ENCODE results near the gene WDR46.

Gene WDR46

DNA sequence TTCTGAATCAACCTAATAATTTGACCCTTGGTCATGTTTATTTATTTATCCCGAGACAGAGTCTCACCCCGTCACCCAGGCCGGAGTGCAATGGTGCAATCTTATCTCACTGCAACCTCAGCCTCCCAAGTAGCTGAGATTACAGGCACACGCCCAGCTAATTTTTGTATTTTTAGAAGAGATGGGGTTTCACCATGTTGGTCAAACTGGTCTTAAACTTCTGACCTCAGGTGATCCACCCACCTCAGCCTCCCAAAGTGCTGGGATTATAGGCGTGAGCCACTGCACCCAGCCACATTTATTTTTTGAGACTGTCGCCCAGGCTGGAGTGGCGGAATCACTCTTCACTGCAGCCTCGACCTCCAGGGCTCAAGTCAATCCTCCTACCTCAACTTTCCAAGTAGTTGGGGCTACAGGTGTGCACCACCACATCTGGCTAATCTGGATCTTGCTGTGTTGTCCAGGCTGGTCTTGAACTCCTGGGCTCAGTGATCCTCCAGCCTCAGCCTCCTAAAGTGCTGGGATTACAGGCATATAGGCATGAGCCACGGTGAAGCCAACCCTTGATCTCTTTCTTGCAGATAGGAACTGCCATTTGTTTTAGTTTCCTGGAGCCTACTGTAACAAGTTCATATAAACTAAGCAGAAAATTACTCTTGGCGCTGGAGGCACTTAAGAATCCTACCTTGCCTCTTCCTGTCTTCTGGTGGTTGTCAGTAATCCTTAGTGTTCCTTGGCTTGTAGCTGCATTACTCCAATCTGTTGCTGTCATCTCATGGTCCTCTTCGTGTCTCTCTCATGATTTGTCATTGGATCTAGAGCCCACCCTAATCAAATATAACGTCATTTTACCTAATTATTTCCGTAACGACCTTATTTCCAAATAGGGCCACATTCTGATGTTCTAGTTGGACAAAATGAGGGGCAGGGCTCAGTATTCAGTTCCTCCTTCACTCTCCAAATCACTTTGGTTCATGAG, 14.8 kb downstream of the WDR46 start:
- DNase-seq = no peak
- Histone ChIP-seq H3K27ac (ENCODE audit: low read length) (no peak overlapping the region), H3F3A (ENCODE audit: insufficient read depth, low read length) (peaks cover 64% of the 10 kb centered on the region), H4K20me1 (ENCODE audit: insufficient read depth, low read length) (peaks cover 25% of the 10 kb centered on the region), H2AFZ (ENCODE audit: low read length) (no peak overlapping the region), H3K4me2 (ENCODE audit: low read depth, low read length) (peak overlapping the region; percentile 71; the same call in 1 of the 2 replicates), H3K9me3 (replicated peaks; ENCODE audit: insufficient read depth, low read length) (no peaks in the 10 kb centered on the region), H3K4me1 (ENCODE audit: low read length) (peaks cover 9% of the 10 kb centered on the region), H3K79me2 (ENCODE audit: low read length) (peaks cover 60% of the 10 kb centered on the region), H3K4me3 (ENCODE audit: low read length) (no peak overlapping the region), H3K27me3 (replicated peaks; ENCODE audit: insufficient read depth, low read length) (no peaks in the 10 kb centered on the region), H3K9me2 (replicated peaks; ENCODE audit: insufficient read depth, low read length) (no peaks in the 10 kb centered on the region), H3K9ac (ENCODE audit: low read length) (no peak overlapping the region), H3K36me3 (replicated peaks; ENCODE audit: insufficient read depth, low read length) (peaks cover 7% of the 10 kb centered on the region; the same call in 1 of the 2 replicates)
- no peak for TF ChIP-seq EZH2phosphoT487 (IDR thresholded peaks at IDR 0.05; ENCODE audit: low read length)
- TF ChIP-seq, protein P1, sequence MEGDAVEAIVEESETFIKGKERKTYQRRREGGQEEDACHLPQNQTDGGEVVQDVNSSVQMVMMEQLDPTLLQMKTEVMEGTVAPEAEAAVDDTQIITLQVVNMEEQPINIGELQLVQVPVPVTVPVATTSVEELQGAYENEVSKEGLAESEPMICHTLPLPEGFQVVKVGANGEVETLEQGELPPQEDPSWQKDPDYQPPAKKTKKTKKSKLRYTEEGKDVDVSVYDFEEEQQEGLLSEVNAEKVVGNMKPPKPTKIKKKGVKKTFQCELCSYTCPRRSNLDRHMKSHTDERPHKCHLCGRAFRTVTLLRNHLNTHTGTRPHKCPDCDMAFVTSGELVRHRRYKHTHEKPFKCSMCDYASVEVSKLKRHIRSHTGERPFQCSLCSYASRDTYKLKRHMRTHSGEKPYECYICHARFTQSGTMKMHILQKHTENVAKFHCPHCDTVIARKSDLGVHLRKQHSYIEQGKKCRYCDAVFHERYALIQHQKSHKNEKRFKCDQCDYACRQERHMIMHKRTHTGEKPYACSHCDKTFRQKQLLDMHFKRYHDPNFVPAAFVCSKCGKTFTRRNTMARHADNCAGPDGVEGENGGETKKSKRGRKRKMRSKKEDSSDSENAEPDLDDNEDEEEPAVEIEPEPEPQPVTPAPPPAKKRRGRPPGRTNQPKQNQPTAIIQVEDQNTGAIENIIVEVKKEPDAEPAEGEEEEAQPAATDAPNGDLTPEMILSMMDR (IDR thresholded peaks at IDR 0.05; ENCODE audit: low read length) = no peak
- no peak for TF ChIP-seq EZH2 (optimal IDR thresholded peaks at IDR 0.05; ENCODE audit: low read depth, low read length)

DNA sequence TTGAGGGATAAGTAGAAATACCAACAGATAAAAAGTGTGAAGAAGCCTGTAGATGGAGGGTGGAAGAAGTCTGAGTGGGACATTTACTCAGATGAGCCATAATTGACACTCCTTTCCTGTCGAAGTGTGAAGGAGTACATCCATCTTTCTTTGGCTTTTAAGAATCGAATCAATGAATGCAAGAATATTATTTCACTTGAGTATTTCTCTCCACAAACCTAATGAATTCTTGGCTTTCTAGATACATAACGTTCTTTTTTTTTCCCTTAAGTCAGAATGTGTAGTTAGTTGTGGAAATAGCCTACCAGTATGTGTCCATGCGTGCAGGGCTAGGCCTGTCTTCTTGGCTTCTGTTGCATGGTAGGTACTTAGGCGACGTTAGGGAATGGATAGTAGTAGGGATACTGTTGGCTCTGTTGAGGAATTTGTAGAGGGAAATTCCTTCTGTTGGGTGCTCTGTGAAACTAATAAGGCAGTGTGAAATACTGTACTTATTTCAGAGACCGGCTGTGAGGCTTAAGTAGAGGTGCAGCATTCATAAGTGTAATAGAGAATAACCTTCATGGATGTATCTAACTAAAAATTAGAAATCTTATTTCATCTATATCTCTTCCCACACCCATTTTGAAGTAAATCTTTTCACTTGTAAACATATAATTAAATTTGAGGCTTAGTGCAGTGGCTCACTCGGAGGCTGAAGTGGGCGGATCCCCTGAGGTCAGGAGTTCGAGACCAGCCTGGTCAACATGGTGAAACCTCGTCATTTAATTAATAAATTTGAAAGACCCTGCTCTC, 15.7 kb downstream of the WDR46 start:
- Histone ChIP-seq H3K27me3 (replicated peaks; ENCODE audit: insufficient read depth, low read length) (no peaks in the 10 kb centered on the region), H3K9me3 (replicated peaks; ENCODE audit: insufficient read depth, low read length) (no peaks in the 10 kb centered on the region), H3K36me3 (replicated peaks; ENCODE audit: insufficient read depth, low read length) (peaks cover 7% of the 10 kb centered on the region; the same call in 1 of the 2 replicates), H3K27ac (ENCODE audit: low read length) (peak overlapping the region; percentile 65; the same call in 1 of the 2 replicates), H3F3A (ENCODE audit: insufficient read depth, low read length) (peaks cover 62% of the 10 kb centered on the region), H3K79me2 (ENCODE audit: low read length) (peaks cover 60% of the 10 kb centered on the region), H3K9me2 (replicated peaks; ENCODE audit: insufficient read depth, low read length) (no peaks in the 10 kb centered on the region), H3K4me2 (ENCODE audit: low read depth, low read length) (peak overlapping the region; percentile 71), H4K20me1 (ENCODE audit: insufficient read depth, low read length) (peaks cover 25% of the 10 kb centered on the region), H3K9ac (ENCODE audit: low read length) (peak overlapping the region; percentile 93), H3K4me1 (ENCODE audit: low read length) (peaks cover 9% of the 10 kb centered on the region), H3K4me3 (ENCODE audit: low read length) (peak overlapping the region; percentile 91), H2AFZ (ENCODE audit: low read length) (no peak overlapping the region)
- DNase-seq = no peak
- TF ChIP-seq EZH2 (optimal IDR thresholded peaks at IDR 0.05; ENCODE audit: low read depth, low read length) (no peak), EZH2phosphoT487 (IDR thresholded peaks at IDR 0.05; ENCODE audit: low read length) (no peak)
- TF ChIP-seq, protein P1 (IDR thresholded peaks at IDR 0.05; ENCODE audit: low read length) = no peak

GRCh38 chr6:33272275-33273128, 16.5 kb downstream of the WDR46 start:
- DNase-seq = no peak
- Histone ChIP-seq H3K79me2 (ENCODE audit: low read length) (peaks cover 60% of the 10 kb centered on the region), H3K9me2 (replicated peaks; ENCODE audit: insufficient read depth, low read length) (no peaks in the 10 kb centered on the region), H2AFZ (ENCODE audit: low read length) (peak overlapping the region; percentile 37; the same call in 1 of the 2 replicates), H3K9me3 (replicated peaks; ENCODE audit: insufficient read depth, low read length) (no peaks in the 10 kb centered on the region), H3K36me3 (replicated peaks; ENCODE audit: insufficient read depth, low read length) (peaks cover 12% of the 10 kb centered on the region; the same call in 1 of the 2 replicates), H3K4me1 (ENCODE audit: low read length) (peaks cover 9% of the 10 kb centered on the region), H3K27ac (ENCODE audit: low read length) (peak overlapping the region; percentile 65), H3F3A (ENCODE audit: insufficient read depth, low read length) (peaks cover 54% of the 10 kb centered on the region), H3K9ac (ENCODE audit: low read length) (peak overlapping the region; percentile 93), H4K20me1 (ENCODE audit: insufficient read depth, low read length) (peaks cover 23% of the 10 kb centered on the region), H3K4me2 (ENCODE audit: low read depth, low read length) (peak overlapping the region; percentile 71), H3K27me3 (replicated peaks; ENCODE audit: insufficient read depth, low read length) (no peaks in the 10 kb centered on the region), H3K4me3 (ENCODE audit: low read length) (peak overlapping the region; percentile 91)
- TF ChIP-seq, protein P1 (IDR thresholded peaks at IDR 0.05; ENCODE audit: low read length) = no peak
- TF ChIP-seq EZH2 (optimal IDR thresholded peaks at IDR 0.05; ENCODE audit: low read depth, low read length) (no peak), EZH2phosphoT487 (IDR thresholded peaks at IDR 0.05; ENCODE audit: low read length) (no peak)
